GM19328 (cell line): Measurements from ENCODE around the gene GUCY1A2.

ENCODE experiments used
- ATAC-seq: cut with Tn5 transposase; IDR thresholded peaks from one replicate; pipeline ENCODE4 v1.9.1; 2021; ENCODE audit warnings: mild to moderate bottlenecking, moderate library complexity; ENCODE audit not compliant: unreplicated experiment

The GUCY1A2 gene

DNA sequence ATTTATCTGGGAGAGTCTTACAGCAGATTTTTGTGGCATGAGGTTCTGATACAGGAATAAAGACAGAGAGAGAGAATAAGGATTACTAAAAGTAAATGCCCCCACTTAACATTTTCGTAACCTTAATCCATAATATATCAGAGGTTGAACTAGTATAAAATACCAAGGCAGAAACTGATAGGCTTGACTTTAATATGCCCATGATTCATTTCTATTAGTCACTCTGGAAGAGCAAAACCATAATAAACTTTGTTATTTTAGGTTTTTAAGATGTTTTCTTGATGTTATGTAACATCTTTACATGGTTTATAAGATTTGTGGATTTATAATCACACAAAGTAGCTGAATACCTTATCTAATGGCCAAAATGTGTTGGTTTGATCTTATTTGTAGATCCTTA lies 19.1 kb downstream of the GUCY1A2 start:
- no peak for ATAC-seq

DNA sequence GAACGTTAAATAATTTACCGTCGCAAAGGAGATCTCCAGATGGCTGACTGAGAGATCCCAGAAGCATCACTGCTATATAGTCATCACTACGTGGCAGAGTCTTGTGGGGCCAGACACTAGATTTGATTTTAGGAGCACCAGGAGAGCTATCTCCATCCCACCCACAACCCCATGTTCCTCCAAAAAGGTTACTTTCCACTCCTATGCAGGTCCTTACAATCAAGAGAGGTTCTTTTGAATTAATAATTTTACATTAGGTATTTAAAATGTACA lies 19.4 kb downstream of the GUCY1A2 start:
- ATAC-seq = no peak

DNA sequence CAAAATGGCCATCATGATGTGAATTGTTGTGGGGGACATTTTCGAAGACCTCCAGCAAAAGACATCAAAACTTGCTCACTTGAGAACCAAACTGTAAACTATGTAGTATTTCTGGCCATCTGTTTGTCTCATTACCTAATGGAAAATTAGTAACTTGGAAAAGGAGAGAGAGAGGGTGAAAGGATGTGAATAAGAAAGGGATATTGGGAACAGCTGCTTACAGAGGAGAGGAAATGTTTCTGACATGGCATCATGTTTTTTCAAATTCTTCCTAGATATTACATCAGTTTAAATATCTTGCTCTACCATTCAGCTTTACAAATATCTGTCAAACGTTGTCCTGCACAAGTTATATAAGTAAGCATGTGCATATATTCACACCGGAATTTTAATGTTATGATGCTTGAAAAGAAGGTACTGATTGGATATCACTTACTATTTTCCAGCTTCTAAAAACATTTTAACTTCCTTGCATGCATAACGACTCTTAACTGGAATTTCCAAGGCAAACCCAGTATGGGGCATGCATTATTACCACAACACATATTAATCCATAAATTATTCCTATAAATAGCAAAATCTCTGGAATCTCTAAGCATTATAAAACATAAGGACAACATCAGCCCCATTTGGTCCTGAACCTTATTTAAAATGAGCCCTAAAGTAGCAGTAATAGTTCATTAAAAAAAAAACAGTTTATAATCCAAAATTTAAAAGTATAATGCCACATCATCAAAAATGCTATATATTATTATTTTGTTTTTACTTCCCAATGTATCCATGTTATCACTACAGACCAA lies 20.0 kb downstream of the GUCY1A2 start:
- ATAC-seq = no peak

DNA sequence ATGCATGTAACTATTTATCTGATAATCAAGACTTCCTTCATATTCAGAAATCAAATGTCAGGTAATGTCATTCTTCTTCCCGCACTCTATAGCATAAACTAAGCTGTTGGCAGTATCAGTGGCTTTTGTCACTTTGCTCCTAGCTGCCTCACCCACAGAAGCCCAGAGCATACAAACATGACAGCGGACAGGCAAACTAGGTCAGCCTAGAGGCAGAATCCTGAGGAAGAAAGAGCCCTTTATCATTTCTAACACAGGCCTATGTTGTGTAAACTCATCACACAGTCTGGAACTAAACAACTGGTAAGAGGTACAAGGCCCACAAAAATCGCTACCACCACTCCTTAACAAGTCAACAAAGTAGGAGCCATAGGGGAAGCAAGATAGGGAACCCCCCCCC lies 21.0 kb downstream of the GUCY1A2 start:
- ATAC-seq = no peak

DNA sequence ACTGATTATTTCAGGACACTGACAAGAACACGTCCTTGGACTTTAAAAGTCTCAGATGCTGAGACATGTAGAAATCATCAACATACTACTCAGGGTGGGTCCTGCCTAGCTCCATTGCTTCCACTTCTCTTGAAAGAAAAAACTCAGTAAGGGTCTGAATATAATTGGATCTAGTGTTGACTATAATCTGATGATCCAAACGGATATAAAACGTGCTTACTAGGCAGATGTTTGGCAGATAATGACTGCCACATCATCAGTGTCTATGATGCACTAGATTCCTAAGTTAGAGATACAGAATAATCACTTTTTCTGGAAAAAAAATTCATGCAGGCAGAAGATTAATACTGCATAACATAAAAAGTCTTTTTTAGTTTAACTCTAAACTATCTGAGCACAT lies 21.6 kb downstream of the GUCY1A2 start:
- ATAC-seq = no peak

DNA sequence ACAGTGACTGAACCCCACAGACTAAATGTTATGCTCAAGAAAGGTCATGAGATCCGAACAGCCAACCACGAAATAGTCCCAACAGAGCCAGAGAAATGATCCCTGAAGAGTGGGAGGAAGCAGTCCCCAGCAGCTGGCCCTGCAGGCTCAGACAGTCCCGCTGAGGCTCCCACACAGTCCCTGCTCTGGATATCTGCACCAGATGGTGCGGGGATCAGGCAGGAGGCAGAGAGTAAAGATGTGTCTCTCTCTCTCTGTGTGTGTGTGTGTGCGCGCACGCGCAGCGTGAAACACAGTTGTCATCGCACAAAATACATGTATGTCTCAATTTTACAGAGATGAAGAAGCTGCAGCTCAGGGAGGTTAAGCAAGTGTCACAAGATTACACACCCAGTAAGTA lies 27.9 kb downstream of the GUCY1A2 start:
- no peak for ATAC-seq

DNA sequence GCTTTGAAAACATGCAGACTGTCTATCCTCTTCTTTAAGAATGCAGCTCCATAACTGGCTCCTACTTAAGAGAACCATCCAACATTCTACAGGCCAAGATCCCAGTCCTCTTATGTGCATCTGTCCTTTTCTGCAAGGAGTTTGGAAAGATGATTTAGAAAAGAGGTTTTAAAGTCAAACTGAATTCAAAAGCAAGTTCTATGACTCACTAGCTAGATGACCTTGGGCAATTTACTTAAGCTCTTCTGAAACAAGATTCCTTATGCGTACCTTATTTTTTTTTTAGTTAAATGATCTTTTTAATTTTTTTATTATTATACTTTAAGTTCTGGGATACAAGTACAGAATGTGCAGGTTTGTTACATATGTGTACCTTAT lies 29.2 kb downstream of the GUCY1A2 start:
- ATAC-seq = no peak

DNA sequence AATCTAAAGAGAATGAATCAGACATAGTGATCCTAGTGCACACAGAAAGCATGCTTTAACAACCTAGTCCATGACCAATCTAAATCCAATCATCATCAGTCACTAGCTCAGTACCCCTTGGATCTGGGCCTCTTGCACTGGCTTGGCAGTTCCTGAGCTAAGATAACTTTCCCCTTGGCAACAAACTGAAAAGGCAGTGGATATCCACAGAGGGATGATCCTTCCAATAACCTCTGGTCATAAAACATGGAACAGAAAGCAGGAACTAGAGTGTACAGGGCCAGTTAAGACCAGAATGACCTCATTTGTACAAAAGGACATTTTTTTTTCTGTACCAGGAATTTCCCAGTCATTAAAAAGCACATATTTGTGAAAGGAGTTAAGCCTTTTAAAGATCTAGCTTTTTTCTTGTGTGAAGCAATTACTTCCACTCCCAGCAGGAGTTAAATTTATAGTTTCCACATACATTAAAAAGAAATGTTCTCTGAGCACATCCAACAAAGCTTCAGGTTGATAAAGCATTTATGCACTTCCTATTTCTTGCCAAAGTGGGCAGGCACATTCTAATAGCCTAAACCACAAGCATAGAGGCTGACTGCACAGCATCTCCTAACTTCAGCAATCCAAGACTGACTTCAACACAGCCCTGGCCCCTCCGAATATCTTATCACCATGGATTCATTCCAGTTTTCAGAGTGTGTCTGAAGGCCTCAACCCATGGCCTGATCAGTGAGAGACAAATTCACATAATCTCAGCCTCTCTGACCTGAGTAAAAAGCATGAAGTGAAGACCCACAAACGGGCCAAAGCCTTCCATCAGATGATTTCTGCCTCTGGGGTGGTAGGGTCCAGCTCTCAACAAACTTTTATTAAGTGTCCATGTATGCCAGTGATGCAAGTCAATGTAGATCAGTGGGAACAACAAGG lies 29.9 kb downstream of the GUCY1A2 start:
- ATAC-seq = no peak

DNA sequence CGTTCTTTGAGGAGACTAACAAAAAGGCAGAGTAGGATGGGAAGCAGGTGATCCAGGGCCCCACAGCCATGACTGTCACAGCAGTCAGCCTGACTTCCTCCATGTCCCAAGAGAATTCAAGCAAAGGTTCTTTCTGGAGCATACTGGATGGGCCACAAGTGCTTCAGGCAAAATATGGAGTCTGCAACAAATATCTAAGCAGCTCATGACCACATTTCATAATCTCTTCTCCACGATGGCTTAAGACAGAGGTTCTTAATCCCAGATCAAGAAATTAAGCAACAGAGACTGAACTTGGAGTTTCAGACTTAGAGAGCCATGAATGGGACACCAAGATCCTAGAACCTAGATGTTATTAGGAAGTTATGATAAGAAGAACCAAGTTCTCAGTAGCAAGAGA lies 31.6 kb downstream of the GUCY1A2 start:
- ATAC-seq = no peak

DNA sequence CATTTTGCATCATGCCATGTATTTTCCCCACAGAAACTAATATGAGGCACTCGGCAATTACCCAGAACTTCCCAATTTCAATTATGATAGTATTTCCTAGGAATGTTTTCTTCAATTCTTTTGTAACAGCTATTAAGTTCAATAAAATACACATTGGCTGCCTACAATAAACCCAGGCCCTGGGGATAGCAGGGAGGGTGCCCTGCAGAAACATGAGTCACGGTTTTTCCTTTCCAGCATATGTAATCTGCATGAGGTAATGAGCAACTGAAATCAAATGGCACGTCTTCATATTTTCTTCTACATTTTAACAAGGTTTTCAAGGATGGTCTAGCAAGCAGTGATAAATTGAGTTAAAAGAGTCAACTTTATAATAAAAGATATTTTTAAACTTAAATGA lies 32.0 kb downstream of the GUCY1A2 start:
- ATAC-seq = no peak

DNA sequence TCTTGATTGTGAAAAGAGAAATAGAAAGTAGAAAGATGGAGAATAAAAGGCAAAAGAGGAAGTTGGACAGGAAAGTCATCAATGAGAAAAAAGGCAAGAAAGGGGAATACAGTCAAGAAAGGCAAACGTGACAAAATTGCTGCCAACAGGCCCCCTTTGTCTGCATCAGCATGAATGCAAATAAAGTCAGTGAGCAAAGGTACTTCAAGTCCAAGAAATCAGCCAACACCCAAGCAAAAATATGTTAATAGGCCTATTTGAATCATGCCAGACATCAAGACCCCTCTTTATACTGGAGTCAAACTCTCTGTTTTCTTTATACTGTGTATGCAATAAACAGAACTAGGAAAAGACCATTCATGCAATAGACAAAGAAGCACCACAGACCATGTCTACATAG lies 34.3 kb downstream of the GUCY1A2 start:
- no peak for ATAC-seq

DNA sequence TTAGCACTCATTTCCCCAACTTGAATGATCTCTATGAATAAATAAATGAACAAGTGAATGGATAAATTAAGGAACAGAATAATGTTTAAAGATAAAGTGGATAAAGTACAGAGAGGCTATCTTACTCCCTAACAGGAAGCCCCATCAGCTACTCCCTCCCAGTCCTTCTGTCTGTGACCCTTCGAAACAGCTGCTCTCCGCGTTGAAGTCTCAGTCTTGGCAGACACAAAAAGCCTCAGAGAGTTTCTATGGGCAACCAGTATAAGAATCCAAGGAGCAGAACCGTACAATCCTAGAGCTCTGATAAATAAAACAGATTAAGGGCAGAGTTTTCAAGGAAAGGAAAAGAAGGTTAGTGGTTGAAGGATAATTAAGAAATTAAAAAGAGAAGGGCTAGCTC lies 35.0 kb downstream of the GUCY1A2 start:
- no peak for ATAC-seq

DNA sequence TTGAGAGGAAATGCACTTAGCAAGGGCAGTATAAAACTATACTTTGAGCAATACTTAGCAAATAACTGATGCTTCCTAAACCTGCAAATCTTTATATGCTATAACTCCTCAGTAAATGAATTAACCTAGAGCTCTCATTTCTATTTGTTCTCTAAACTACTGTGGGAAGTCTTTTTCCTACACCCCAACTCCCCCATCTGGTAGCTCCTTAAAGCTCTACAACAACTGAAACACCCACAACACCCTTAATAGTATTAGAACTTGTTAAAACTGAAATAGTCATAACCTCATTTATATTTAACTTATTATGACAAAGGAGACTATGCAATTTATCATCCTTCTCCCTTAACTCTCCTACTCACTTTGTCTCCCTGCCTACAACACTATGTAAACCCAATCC lies 43.4 kb downstream of the GUCY1A2 start:
- no peak for ATAC-seq

DNA sequence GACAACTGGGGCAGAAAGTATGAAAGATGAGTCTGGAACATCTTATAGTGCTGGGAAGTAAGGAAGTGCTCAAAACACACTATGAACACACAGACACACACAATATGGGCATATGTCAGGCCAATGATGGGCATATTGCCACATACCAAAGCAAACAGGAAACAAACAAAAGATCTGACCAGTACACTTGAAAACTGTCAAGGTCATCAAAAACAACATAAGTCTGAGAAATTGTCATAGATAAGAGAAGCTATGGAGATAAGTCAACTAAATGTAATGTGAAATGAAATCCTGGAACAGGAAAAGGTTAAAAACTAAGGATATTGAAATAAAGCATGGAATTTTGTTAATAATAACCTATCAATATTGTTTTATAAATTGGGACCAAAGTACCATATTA lies 46.4 kb downstream of the GUCY1A2 start:
- no peak for ATAC-seq

DNA sequence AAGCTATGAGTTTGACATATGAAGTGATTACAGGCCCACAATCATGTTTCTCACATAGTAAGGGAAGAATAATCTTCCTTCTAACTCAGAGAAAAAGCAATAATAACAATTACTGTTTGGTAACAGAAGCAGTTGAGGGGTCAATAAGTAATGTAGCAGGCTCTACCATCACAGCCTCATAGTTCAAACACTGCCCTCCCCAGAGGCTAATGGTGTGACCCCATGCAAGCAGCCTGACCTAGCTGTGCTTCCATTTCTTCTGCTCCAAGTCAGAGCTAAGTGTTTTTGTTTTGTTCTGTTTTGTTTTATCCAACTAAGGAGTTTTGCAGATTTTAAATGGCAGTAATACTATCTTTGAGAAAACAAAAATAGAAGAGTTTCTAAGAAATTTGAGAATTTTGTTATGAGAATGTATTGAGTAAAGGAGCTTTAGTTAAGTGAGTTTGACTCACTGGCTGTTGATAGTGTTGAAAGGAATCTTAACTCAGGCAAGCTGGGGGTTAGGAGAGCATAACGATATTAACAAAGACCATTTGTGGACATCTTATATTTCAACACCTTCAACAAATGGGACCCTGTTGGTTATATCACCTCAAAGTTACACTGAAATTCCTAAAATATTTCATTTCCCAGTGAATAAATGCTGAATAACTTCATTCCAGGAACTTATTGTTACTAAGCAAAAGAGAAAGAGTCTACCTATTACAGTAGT lies 48.5 kb downstream of the GUCY1A2 start:
- no peak for ATAC-seq

DNA sequence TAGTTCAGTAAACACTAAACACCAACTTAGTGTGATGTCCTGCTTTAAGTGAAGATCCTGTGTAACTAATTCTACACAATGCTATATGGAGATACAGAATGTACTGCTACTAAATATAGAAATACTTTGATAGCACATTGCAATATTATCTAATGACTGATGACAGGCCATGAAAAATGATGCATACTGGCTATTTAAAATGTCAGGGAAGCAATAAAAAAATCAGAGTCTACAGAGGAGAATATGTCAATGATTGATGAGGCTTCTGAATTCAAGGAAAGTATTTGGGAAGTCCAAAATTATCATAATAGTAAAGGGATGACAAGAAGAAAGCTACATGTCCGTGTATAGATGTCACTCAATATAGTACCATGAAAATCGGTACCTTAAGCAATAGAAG lies 55.3 kb downstream of the GUCY1A2 start:
- no peak for ATAC-seq

DNA sequence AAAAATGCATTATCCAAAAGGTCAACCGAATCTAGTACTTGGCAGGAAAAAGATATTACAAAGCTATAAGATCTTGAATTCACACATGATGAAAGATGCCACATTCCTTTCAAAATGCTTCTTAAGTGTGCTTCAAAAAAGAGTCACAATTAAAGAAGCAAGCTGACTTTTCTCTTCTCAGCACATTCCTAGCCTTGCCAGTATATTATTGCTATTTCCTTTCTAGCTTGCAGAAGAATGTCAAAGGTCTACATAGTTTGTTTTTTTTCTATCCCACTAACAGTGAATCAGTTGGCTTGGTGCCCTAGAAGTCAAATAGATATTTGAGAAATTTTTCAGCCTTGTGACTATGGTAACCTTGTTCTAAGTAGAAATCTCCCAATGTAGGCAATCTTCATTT lies 56.8 kb downstream of the GUCY1A2 start:
- no peak for ATAC-seq

DNA sequence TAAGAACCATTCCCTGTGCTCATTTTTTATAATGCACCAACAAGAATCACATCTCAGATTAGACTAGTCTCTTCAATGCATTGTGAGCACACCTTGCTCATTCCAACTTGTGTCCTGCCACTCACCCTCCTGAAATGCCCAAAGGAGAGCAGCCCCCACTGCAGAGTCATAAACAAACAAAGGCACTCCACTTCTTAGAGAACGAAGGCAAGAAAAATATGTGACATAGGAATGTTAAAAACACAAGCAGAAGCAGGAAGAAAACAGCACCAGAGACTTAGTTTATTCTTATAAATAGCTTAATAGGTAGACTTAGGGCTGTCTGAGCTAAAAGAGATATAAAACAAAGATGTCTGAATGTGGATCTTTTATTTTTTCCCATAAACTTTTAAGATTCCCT lies 57.2 kb downstream of the GUCY1A2 start:
- ATAC-seq = no peak

DNA sequence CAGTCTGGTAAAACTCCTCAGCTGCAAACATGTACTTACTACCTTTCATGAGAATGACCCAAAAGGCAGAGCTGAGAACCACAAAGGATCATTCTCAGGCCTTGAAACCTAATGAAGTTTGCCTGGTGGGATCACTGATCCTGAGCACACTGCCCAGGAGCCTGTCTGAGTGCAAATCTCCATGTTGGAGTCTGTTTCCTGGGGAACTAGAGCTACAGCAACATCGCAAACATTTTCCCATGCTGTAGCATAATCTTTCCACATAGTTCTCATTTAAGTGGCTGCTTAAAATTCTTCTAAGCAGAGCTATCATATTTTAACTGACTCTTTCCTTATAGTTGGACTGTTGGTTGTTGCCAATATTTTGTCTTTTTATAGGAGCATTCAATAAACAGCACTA lies 58.5 kb downstream of the GUCY1A2 start:
- ATAC-seq = no peak

DNA sequence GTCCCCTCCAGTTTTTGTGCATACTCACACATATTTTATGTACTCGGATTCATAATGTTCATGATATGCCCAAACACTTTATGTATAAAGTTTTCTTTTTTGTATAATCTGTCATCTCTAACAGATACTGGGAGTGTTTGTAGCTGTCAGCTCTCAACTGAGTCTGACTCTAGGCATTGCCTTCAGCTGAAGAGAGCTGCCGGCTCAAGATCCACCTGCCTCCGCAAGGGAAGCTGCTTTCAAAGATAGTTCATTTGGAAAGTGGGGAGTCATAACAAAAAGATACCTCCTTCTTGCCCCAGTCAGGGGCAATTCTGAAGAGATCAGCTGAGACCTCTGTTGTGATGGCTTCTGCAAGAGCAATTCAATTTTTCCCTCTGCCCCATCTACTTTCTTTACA lies 58.9 kb downstream of the GUCY1A2 start:
- ATAC-seq = no peak

DNA sequence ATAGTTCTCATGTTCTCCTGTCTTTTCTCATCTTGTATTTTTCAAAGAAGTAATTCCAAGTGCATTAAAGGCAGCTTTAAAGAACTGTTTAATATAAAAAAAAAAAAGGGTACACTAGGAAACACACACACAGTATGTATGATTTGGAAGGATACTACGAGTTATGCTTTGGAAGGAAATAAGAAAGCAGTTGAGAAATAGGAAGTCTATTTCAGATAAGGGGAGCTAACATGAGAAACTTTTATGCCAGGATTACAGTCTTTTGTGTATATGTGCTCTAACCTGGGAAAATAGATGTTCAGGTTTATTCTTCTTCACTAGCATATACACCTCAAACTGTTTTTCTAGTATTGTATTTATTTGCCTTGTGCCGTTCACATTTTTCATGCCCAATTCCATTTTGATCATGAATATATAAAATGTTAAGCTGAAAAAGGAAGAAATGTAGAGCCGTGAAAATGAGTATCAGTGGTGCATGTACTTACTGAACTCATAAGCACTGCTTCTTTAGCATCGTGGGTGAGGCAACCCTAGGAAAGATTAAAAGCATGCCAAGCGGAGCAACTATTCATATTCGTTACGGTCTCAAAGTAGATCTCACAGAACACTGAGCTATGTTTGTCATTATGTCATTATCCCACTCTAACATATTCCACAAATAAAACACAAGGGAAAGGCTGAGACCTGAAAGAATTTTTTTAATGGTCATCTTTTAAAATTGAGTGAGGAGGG lies 59.6 kb downstream of the GUCY1A2 start:
- ATAC-seq = no peak
